ENCODE measurements around the gene DISP2. TPM values are rescaled to one million over a fixed set of nuclear protein-coding genes. Genes with fewer than 3 reads are reported as not detected.
A peak's percentile ranks its signal among the peaks of the same experiment; 100 is the strongest.

Gene DISP2
- total RNA-seq, 1 experiment from 2014 or later, result 10.0 TPM

DNA sequence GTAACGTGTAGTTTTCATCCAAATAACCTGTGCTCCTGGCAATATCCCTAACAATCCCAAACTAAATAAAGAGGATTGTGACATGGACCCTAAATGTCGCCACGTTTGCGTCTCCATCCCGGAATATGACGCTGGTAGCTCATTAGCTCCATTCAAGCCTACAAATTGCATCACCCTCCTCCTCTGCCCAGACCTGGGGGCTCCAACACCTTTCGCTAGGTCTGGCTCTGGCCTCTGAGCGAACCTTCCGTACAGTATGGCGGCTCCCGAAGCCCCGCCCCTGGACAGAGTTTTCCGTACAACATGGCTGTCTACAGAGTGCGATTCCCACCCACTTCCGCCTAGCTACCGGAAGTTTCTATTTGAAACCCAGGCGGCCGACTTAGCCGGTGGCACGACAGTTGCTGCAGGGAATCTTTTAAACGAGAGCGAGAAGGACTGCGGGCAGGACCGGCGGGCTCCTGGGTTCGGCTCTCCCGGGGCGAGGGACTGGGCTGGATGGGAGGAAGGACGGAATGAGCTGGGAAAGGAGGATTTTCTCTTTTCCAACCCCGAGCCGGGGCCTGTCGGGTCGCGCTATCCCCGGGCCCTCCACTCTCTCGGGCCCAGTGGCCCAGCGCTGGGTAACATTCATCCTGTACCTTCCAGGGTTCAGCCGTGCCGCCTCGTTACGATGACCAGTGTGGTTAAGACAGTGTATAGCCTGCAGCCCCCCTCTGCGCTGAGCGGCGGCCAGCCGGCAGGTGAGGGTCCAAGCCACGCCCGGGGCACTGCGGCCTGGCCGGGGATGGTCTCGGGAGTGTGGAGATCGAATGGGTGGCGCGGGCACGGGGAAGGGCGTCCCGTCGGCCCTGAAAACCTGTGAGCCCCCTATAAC lies 24.8 kb downstream of the DISP2 start, which contains the start of gene KNSTRN:
KNSTRN (plus strand) TSS at position 142 of the 877 bp plus-strand sequence; CDS start at position 257, 115 bp downstream.
- peak within 1 kb of the TSS; percentile 77 to 86 for H3K4me3 ChIP-seq (ENCODE audit: low read depth in 2 of 2, low read length in 2 of 2)
- H3K36me3 ChIP-seq (ENCODE audit: control insufficient read depth, insufficient read depth, low read length), result peaks cover 22% of the 10 kb centered on the region
- peaks cover 17% of the 10 kb centered on the region; the same call in 1 of the 2 replicates for H3K4me1 ChIP-seq (ENCODE audit: control insufficient read depth, insufficient read depth, low read length)
- ATAC-seq (peak; percentile 98), DNase-seq (ENCODE audit: low read depth, low spot score) (peak; percentile 69)
- ChIA-PET CTCF (interaction anchor here (0.5 to 0.7 kb wide), 2 partner anchors 43 to 207 kb away, joined by 3 read pairs; no protein-coding TSS in a partner anchor), POLR2A (no interaction called here)
- H3K9me3 ChIP-seq (ENCODE audit: control insufficient read depth, insufficient read depth, low read depth, low read length), result no peaks in the 10 kb centered on the region
- intact Hi-C loops (cut with micrococcal nuclease; ENCODE audit: unreplicated experiment) (no loop called here), in situ Hi-C loops (cut with HindIII; ENCODE audit: low pct_unique_long_range_greater_than_20kb, low sequenced_read_pairs) (no loop called here)
- peak within 1 kb of the TSS; percentile 91 for H3K27ac ChIP-seq (ENCODE audit: low read length)
- TSS peak; percentile 89 for BruUV-seq (replicated peaks)
- peak; percentile 84 for TF ChIP-seq POLR2AphosphoS5 (IDR thresholded peaks at IDR 0.05; ENCODE audit: low read depth, low read length)
- TF ChIP-seq, protein P1, sequence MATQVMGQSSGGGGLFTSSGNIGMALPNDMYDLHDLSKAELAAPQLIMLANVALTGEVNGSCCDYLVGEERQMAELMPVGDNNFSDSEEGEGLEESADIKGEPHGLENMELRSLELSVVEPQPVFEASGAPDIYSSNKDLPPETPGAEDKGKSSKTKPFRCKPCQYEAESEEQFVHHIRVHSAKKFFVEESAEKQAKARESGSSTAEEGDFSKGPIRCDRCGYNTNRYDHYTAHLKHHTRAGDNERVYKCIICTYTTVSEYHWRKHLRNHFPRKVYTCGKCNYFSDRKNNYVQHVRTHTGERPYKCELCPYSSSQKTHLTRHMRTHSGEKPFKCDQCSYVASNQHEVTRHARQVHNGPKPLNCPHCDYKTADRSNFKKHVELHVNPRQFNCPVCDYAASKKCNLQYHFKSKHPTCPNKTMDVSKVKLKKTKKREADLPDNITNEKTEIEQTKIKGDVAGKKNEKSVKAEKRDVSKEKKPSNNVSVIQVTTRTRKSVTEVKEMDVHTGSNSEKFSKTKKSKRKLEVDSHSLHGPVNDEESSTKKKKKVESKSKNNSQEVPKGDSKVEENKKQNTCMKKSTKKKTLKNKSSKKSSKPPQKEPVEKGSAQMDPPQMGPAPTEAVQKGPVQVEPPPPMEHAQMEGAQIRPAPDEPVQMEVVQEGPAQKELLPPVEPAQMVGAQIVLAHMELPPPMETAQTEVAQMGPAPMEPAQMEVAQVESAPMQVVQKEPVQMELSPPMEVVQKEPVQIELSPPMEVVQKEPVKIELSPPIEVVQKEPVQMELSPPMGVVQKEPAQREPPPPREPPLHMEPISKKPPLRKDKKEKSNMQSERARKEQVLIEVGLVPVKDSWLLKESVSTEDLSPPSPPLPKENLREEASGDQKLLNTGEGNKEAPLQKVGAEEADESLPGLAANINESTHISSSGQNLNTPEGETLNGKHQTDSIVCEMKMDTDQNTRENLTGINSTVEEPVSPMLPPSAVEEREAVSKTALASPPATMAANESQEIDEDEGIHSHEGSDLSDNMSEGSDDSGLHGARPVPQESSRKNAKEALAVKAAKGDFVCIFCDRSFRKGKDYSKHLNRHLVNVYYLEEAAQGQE (IDR thresholded peaks at IDR 0.05; ENCODE audit: insufficient read depth in 1 of 2, low read depth in 2 of 2, low read length in 1 of 2), result no peak
- TF ChIP-seq, protein P2, sequence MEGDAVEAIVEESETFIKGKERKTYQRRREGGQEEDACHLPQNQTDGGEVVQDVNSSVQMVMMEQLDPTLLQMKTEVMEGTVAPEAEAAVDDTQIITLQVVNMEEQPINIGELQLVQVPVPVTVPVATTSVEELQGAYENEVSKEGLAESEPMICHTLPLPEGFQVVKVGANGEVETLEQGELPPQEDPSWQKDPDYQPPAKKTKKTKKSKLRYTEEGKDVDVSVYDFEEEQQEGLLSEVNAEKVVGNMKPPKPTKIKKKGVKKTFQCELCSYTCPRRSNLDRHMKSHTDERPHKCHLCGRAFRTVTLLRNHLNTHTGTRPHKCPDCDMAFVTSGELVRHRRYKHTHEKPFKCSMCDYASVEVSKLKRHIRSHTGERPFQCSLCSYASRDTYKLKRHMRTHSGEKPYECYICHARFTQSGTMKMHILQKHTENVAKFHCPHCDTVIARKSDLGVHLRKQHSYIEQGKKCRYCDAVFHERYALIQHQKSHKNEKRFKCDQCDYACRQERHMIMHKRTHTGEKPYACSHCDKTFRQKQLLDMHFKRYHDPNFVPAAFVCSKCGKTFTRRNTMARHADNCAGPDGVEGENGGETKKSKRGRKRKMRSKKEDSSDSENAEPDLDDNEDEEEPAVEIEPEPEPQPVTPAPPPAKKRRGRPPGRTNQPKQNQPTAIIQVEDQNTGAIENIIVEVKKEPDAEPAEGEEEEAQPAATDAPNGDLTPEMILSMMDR (IDR thresholded peaks at IDR 0.05), result no peak
- peak; percentile 85; the same call in 1 of the 2 replicates for TF ChIP-seq SIN3A (IDR thresholded peaks at IDR 0.05; ENCODE audit: borderline replicate concordance, insufficient read depth, low read depth, low read length)
- TF ChIP-seq TCF7L2 (IDR thresholded peaks at IDR 0.05; ENCODE audit: low read depth, low read length), result peak; percentile 90
- no peaks in the 10 kb centered on the region for H3K27me3 ChIP-seq (ENCODE audit: control insufficient read depth, insufficient read depth, low read length)

DNA sequence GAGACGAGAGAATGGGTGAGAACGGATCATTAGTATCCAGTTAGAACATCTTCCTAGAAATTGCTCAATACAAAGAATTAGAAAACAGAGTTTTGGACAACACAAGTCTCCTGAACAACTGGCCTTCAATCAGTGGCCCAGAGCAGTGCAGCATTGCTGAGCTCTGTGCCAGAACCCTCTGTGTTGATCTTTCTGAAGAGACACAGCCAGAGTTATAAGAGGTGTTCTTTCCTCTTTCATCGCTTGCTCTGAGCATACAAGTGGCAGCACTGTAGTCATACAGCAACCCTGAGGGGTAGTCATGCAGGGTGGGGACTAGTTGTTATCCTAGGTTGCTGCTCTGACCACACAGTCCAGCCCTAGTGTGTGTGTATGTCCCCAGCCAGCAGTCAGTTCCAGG lies 28.5 kb downstream of the DISP2 start:
- ChIA-PET POLR2A (no interaction called here), CTCF (interaction anchor here (0.6 kb wide), 2 partner anchors 13 to 42 kb away, joined by 3 to 4 read pairs; no protein-coding TSS in a partner anchor)
- Histone ChIP-seq H3K4me1 (ENCODE audit: control insufficient read depth, insufficient read depth, low read length) (peaks cover 13% of the 10 kb centered on the region; the same call in 1 of the 2 replicates), H3K4me3 (ENCODE audit: low read depth in 2 of 2, low read length in 2 of 2) (no peak overlapping the region), H3K36me3 (ENCODE audit: control insufficient read depth, insufficient read depth, low read length) (peaks cover 32% of the 10 kb centered on the region), H3K27ac (ENCODE audit: low read length) (no peak overlapping the region), H3K9me3 (ENCODE audit: control insufficient read depth, insufficient read depth, low read depth, low read length) (no peaks in the 10 kb centered on the region), H3K27me3 (ENCODE audit: control insufficient read depth, insufficient read depth, low read length) (no peaks in the 10 kb centered on the region)
- no TSS peak for BruUV-seq (replicated peaks)
- intact Hi-C loops (cut with micrococcal nuclease; ENCODE audit: unreplicated experiment), result no loop called here
- in situ Hi-C loops (cut with HindIII; ENCODE audit: low pct_unique_long_range_greater_than_20kb, low sequenced_read_pairs), result no loop called here
- ATAC-seq (no peak), DNase-seq (ENCODE audit: low read depth, low spot score) (no peak)
- TF ChIP-seq, protein P1 (IDR thresholded peaks at IDR 0.05; ENCODE audit: insufficient read depth in 1 of 2, low read depth in 2 of 2, low read length in 1 of 2), result no peak
- TF ChIP-seq TCF7L2 (IDR thresholded peaks at IDR 0.05; ENCODE audit: low read depth, low read length) (no peak), SIN3A (IDR thresholded peaks at IDR 0.05; ENCODE audit: borderline replicate concordance, insufficient read depth, low read depth, low read length) (no peak)
- TF ChIP-seq, protein P2 (IDR thresholded peaks at IDR 0.05), result no peak

All from Panc1 (cell line).